ENCODE data around the gene ZNF845.
A peak's percentile ranks its signal among the peaks of the same experiment; 100 is the strongest.
"Not testable (repeated sequence)": the region's sequence is repeated elsewhere in the genome, so short reads cannot be mapped to it uniquely, and the experiment has no call there.

Gene ZNF845

DNA sequence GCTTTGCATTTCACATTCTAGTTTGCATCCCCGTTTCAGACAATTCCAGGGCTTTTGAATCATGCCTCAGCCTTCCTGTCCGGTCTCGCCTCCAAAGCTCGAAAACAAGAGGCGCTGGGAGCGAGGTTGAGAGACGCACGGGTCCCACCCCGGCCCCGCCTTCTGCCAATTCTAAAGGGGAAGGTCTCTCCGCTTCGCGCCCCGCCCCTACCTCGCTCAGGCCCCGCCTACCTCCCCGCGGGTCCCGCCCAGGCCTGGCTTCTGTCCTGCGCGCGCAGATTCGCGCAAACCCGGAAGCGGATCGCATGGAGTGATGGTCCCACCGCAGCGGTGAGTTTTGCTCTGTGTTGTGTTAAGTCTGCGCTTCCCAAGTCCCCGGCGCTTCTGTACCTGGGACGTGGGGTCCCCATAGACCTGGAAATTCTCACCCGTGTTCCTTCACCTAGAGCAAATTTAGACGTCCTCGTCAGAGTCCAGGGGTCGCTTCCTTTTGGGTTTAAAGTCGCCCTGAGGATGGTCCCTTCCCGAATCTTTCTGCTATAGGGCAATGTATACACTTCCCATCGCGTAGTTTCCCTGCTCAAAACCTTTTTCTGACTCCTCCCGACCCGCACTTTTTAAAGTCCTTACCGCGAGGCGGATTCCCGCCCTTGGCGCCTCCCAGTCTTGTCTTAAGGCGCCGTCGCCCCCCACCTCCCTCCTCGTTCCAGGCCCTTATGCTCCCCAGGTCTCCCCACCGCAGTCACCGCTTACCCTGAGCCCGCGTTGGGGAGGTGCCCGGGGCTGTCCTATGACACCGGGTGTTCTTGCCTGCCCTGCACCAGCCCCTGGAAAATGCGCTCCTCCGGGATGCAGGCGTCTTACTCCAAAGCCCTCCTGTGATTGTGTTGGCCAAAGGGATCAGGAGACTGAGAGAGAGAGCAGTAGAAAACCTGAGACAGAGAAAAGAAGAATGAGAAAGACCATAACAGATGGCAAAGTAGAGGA is at the start of gene ZNF845:
Gene ZNF845, plus strand, starts transcription at position 287 of the 987 bp plus-strand sequence. CDS start 7,559 bp downstream, outside the sequence.
- intact Hi-C loops (cut with DNase I), result no loop called here
- peak; percentile 90 to 97 (median 95) for DNase-seq

DNA sequence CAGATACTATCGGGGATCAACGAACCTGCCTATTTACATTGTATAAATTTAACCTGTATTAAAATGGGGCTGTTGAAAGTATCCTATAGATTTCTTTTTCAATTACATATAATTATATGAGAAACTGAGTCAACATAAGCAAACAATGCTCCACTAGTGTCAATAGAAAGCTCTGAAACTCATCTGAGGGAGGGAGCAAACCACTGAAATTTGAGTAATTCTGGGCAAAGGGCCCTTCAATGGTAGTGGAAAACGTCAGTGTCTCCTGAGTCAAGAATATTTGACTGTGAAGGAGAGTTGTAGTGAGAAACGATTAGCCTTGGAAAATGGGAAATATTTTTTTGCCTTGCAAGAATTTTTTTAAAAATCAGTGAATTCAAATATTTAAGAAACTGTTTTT is 48.5 kb upstream of the ZNF845 start:
- intact Hi-C loops (cut with DNase I), result no loop called here
- DNase-seq, result no peak

DNA sequence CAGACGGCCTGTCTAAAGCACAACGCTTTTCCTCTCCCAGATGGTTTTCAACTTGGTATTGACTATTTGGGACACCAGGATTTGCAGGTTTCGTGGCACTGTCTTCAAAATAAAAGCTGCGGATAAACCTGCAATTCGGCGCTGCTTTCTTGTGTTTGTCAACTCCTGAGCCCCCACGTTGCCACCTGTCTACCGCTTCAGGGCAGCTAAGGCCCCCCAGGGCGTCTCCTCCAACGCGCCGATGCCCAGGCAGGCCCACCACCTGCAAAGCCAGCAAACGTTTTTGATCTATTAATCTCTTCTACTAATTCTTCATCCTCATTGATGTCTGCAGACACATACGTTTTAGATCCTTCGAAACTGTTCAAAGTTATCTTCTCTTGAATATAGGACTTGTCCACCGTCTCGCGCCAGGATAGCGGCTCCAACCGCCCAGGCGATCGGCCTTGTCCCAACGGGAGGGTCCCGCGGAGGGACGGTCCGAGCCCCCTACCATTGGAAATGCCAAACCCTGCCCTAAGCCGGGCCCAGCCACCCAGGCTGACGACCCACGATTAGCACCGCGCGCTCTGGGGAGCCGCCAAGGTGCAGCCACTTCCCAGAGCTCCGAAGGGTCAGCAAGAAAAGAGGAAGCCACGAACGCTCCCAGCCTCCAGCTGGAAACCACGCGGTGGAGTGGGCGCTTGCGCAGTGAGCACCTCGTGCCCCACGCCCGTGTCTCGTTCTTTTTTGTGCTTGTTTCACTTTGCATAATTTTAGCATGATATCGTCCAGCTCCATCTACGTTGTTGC is 42.6 kb upstream of the ZNF845 start:
- intact Hi-C loops (cut with DNase I), result no loop called here
- DNase-seq, result no peak

DNA sequence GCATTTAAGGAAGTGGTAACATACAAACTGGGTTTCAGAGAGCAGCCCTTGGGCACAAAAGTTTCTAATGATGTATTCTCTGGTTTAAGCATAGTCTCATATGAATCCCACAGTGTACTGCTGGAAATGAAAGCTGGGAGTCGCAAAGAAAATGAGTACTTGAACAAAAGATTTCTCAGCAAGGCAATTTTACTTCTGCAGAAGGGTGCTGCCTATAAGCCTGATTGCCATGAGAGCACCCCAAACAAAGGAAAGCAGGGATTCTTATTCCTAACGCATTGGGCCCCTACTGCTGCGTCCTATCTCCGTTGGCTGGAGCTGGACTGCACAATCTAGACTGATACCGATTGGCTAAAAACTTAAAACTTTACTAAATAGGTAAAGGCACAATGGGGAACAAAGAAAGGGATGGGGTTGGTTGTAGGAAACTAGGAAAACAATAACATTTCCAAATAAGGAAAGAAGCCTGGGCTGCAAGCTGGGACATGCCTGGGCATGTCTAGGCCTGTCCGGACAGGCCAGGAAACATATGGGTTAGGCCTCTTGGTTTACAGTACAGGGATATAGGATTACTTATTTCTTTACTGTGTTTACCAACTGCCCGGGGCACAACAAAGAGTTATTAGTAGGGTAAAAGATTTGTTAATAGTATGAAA is 38.6 kb upstream of the ZNF845 start:
- intact Hi-C loops (cut with DNase I), result no loop called here
- DNase-seq, result no peak

DNA sequence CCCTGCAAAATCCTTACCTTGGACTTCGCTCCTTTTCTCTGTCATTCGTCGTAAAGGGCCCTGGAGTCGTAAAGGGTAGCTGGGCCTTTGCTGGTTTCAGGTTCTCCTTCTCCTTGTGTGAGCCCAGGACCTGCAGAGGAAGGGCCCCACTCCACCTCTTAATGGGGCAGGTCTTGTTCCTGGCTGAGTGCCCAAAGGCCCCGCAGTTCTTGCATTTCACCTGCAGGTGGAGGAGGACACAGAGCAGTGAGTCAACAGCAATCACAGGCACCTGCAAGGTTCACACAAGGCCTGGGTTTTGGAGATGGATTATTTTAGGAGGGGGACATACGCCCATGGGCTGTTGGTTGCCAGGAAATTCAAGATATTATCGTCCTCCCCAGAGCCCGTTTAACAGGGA is 32.2 kb upstream of the ZNF845 start:
- DNase-seq; intact Hi-C loops (cut with DNase I): not testable (repeated sequence)

DNA sequence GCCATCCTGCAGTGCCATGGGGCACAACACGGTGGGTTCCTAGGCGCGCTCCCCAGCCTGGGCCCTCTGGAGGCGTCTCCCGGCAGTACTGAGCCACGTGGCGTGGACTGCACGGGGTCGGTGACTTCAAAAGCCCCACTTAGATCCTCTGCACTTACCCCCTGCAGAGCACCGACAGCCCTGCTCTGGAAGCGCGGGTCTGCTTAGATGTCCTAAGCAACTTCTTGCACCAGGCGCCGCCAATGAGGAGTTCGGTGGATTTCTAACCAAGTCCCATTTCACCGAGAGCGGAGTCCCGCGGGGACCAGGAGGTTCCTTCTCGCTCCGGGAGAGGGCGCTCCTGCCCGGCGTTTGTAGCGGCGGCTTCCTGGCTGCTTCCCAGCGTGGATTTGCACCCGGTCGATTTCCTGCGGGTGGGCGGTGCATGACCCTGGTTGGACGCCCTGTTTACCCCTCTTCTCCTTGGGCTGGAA is 25.2 kb upstream of the ZNF845 start:
- DNase-seq, result peak in 40 of 42 donors; percentile 7 to 83 (median 52)

DNA sequence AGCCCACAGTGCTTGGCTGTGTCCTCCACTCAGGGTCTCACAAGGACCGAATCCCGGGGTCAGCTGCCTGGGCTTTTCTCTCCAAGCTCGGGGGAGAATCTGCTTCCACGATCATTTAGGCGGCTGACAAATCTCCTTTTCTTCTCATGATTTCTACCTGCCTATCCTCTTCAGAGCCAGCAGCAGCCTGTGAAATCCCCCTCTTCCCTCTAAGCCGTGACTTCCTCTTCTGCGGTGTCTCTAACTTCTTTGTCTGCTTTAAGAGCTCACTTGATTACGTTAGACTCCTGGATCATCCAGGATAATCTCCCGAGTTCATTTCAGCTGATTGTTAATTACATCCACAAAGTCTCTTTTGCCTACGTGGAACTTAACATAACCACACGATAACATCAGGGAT is 22.5 kb upstream of the ZNF845 start:
- no peak for DNase-seq
- intact Hi-C loops (cut with DNase I), result no loop called here

More for the DNA sequence above, 25.2 kb upstream of the ZNF845 start:
- intact Hi-C loops (cut with DNase I), result no loop called here

DNA sequence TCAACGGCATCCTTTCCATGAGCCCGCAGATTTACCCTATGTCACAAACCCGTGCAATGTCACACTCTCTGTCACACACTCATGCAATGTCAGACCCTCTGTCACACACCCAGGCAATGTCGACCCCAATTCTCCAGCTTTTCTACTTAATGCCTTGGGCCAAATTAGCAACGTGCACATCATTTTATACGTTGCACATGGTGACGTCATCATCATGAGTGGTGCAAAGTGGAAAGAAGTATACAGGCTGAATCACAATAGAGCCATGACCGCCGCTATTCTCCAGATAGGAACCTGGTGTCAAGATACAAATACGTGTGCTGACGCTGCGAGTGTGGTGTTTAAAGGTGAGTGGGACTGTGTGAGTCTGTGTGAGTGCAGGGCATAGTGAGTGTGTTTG is 21.7 kb upstream of the ZNF845 start:
- DNase-seq, result no peak
- intact Hi-C loops (cut with DNase I), result no loop called here

DNA sequence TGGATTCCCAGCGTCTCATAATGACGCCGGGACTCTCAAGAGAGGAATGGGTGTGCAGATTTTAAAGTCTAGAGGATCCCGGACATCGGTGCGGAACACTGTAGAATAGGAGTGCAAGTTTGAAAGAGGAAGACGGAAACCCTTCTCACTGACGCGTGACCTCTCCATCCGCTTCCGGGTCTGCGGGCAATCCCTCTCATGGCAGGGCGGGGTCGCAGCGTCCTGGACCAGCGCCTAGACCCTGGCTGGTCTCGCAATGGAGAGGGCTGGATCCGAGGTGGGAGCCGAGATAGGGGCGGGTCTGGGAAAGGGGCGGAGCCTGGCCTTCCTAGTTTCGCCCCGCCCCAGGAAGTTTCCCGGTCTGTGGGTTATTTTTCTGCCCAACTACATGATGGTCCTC is 4.6 kb upstream of the ZNF845 start:
- intact Hi-C loops (cut with DNase I), result no loop called here
- peak in 26 of 42 donors; percentile 6 to 62 (median 28) for DNase-seq

DNA sequence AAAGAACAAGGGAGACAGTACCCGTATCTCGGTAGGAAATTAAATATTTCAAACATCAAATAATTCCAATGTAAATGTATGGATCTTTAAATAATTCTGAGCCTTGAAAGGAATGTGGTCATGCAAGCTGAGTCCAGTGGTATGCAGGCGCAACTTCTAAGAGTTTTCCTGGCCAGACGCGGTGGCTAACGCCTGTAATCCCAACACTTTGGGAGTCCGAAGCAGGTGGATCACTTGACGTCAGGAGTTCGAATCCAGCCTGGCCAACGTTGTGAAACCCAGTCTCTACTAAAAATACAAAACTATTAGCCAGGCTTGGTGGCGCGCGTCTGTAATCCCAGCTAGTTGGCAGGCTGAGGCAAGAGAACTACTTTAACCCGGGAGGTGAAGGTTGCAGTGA is 1.1 kb upstream of the ZNF845 start:
- no peak for DNase-seq
- intact Hi-C loops (cut with DNase I), result no loop called here

DNA sequence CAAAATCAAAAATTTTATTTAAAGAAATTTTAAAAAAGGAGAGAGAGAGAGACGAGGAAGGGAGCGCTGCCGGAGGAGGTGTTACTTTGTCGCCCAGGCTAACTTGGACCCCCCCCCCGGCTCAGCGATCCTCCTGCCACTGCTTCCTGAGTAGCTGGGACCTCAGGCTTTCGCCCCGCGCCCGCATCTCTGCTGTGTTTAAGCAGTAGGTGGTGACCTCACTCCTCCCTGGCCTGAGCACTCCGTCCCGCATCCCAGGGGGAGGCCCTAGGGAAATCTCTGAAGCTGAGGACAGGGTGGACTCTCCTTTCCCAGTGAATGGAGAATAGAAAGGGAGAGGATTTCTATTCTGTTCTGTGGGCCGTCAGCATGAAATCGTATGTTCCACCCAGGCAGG is 485 bp upstream of the ZNF845 start:
- intact Hi-C loops (cut with DNase I), result no loop called here
- peak in 39 of 42 donors; percentile 6 to 58 (median 26) for DNase-seq

DNA sequence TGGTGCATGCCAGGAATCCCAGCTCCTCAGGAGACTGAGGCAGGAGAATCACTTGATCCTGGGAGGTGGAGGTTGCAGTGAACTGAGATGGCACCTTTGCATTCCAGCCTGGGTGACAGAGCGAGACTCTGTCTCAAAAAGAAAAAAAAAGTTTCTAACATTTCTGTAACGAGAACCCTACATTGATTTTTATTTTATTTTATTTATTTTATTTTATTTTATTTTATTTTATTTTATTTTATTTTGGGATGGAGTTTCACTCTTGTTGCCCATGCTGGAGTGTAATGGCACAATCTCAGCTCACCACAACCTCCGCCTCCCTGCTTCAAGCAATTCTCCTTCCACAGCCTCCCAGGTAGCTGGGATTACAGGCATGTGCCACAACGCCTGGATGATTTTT is 10.9 kb downstream of the ZNF845 start:
- DNase-seq; intact Hi-C loops (cut with DNase I): not testable (repeated sequence)

DNA sequence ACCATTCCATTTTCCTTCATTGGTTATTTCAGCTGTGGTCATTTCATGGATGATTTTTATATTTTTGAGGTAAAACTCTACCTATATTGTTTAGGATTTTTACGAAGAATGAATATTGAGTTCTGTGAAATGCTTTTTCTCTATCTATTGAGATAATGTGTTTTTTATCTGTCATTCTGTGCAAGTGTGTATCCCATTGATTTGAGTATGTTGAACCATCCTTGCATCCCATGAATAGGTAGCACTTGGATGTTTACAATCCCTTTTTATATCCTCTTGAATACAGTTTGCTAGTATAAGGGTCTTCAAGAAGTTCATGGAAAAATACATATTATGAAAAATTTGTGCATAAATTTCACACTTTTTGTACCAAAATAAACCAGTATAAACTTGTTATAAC is 22.2 kb downstream of the ZNF845 start:
- no peak for DNase-seq
- intact Hi-C loops (cut with DNase I), result no loop called here

DNA sequence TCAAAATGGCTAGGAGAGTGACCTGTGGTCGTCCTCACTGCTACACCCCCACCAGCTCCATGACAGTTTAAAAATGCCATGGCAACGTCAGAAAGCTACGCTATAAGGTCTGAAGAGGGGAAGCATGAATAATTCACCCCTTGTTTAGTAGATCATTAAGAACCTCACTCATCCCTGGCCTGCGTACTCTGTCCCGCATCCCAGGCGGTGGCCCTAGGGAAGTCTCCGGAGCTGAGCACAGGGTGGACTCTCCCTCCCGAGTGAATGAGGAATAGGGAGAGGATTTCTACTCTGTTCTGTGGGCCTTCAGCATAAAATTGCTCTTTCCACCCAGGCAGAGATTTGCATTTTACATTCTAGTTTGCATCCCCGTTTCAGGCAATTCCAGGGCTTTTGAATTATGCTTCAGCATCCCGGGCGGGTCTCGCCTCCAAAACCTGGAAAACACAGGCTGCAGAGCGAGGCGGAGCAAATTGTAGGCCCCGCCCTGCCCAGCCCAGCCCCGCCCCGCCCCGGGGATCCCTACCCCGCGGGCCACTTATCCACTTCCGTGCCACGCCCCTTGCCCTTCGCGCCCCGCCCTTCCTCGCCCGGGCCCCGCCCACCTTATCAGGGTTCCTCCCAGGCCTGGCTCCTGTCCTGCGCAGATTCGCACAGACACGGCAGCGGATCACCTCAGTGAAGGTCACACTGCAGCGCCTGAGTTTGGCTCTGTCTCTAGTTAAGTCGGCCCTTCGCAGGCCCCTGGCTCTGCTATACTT is 24.5 kb downstream of the ZNF845 start:
- no peak for DNase-seq
- intact Hi-C loops (cut with DNase I), result no loop called here

DNA sequence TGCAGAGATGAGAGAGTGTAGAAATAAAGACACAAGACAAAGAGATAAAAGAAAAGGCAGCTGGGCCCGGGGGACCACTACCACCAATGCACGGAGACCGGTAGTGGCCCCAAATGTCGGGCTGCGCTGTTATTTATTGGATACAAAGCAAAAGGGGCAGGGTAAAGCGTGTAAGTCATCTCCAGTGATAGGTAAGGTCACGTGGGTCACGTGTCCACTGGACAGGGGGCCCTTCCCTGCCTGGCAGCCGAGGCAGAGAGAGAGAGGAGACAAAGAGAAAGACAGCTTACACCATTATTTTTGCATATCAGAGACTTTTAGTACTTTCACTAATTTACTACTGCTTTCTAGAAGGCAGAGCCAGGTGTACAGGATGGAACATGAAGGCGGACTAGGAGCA is 26.5 kb downstream of the ZNF845 start:
- DNase-seq, result not testable (repeated sequence)
- intact Hi-C loops (cut with DNase I), result loop anchor here (5.0 kb wide), 1 partner anchor 163 kb away; no protein-coding TSS in a partner anchor

DNA sequence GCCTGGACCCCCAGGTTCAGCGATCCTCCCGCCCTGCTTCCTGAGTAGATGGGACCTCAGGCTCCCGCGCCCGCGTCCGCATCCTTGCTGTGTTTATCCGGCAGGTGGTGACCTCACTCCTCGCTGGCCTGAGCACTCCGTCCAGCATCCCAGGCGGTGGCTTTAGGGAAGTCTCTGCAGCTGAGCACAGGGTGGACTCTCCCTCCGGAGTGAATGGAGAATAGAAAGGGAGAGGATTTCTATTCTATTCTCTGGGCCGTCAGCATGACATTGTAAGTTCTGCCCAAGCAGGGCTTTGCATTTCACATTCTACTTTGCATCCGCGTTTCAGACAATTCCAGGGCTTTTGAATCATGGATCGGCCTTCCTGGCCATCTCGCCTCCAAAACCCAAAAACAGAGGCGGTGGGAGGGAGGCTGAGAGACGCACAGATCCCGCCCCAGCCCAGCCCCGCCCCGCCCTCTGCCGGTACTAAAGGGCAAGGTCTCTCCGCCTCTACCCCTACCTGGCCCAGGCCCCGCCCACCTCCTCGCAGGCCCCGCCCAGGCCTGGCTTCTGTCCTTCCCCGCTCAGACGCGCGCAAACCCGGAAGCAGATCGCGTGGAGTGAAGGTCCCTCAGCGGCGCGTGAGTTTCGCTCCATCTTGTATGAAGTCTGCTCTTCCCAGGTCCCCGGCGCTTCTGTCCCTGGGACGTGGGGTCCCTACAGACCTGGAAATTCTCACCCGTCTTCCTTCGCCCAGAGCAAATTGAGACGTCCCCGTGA is 31.8 kb downstream of the ZNF845 start, which contains the start of gene ZNF525:
Gene ZNF525, plus strand, starts transcription at position 572 of the 765 bp plus-strand sequence. CDS start 6,577 bp downstream, outside the sequence.
- DNase-seq, result peak; percentile 79 to 96 (median 92)

DNA sequence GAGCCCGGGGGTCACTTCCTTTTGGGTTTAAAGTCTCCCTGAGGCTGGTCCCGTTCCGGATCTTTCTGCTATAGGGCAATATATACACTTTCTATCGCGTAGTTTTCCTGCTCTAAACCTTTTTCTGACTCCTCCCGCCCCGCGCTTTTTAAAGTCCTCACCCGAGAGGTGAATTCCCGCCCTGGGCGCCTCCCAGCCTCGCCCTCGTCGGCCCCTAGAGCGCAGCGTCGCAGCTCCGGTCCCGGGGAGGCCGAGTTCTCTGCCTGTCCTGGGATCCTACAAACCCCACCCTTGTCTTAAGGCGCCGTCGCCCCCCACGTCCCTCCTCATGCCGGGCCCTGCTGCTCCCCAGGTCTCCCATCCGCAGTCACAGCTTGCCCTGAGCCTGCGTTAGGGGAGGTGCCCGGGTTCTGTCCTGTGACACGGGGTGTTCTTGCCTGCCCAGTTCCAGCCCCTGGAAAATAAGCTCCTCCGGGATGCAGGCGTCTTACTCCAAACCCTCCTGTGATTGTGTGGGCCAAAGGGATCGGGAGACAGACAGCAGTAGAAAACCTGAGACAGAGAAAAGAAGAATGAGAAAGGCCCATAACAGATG is 32.4 kb downstream of the ZNF845 start:
- intact Hi-C loops (cut with DNase I), result no loop called here
- peak in 23 of 42 donors; percentile 4 to 46 (median 23) for DNase-seq

More for the DNA sequence above, 31.8 kb downstream of the ZNF845 start, which contains the start of gene ZNF525:
- intact Hi-C loops (cut with DNase I), result no loop called here

Data from head of caudate nucleus (tissue), 42 donors.